DND-41 (cell line): ENCODE measurements around the gene NCS1.
"Not testable (repeated sequence)": the region's sequence is repeated elsewhere in the genome, so short reads cannot be mapped to it uniquely, and the experiment has no call there.

ENCODE experiments used
- ATAC-seq: fragments of 200-7000 bp; cut with Tn5 transposase; 3 replicates; pipeline ENCODE4 v1.9.1; 2021; ENCODE audit warnings: low read depth; ENCODE audit not compliant: insufficient read depth
- DNase-seq: peaks from one replicate; pipeline ENCODE4 v3.0.0-alpha.2; 2020
- H2AFZ ChIP-seq: 2 replicates; pipeline ENCODE4 v1.6.0; 2012; ENCODE audit warnings: low read depth, low read length
- H3K27ac ChIP-seq: 2 replicates; pipeline ENCODE4 v1.5.1; 2012; ENCODE audit warnings: low read length, inconsistent platforms
- H3K27me3 ChIP-seq: fragments of 200-600 bp; sonication (generic); 2 replicates; pipeline ENCODE4 v1.6.0; 2012; ENCODE audit warnings: low read length, mild to moderate bottlenecking, inconsistent platforms; ENCODE audit not compliant: insufficient read depth, poor library complexity
- H3K36me3 ChIP-seq: 2 replicates; pipeline ENCODE4 v1.5.1; 2012; ENCODE audit warnings: low read length, inconsistent platforms; ENCODE audit not compliant: insufficient read depth
- H3K4me1 ChIP-seq: 2 replicates; pipeline ENCODE4 v1.5.1; 2012; ENCODE audit warnings: mild to moderate bottlenecking, low read length; ENCODE audit not compliant: insufficient read depth
- H3K4me2 ChIP-seq: 2 replicates; pipeline ENCODE4 v1.6.0; 2012; ENCODE audit warnings: mild to moderate bottlenecking, moderate library complexity, low read length, inconsistent platforms; ENCODE audit not compliant: insufficient read depth
- H3K4me3 ChIP-seq, 2 experiments: fragments of 200-600 bp in 1 of 2; shearing (Covaris generic) in 1 of 2; 2 replicates each; pipeline ENCODE4 v1.5.1; 2012 to 2016; ENCODE audit warnings: inconsistent platforms in 2 of 2, low read length in 2 of 2, mild to moderate bottlenecking in 2 of 2, low read depth in 1 of 2, moderate library complexity in 1 of 2
- H3K79me2 ChIP-seq: 2 replicates; pipeline ENCODE4 v1.6.0; 2012; ENCODE audit warnings: low read length, inconsistent platforms; ENCODE audit not compliant: insufficient read depth
- H3K9ac ChIP-seq: 2 replicates; pipeline ENCODE4 v1.6.0; 2012; ENCODE audit warnings: low read depth, mild to moderate bottlenecking, inconsistent platforms, low read length, moderate library complexity
- H3K9me3 ChIP-seq: 2 replicates; pipeline ENCODE4 v1.5.1; 2012; ENCODE audit warnings: low read length, moderate library complexity, mild to moderate bottlenecking, inconsistent platforms; ENCODE audit not compliant: insufficient read depth, severe bottlenecking
- H4K20me1 ChIP-seq: 2 replicates; pipeline ENCODE4 v1.6.0; 2012; ENCODE audit warnings: low read length; ENCODE audit not compliant: insufficient read depth
- EZH2 ChIP-seq: IDR thresholded peaks from 3 replicates; pipeline ENCODE4 v1.6.1; 2012; ENCODE audit warnings: borderline replicate concordance, low read depth, mild to moderate bottlenecking, moderate library complexity, low read length, inconsistent platforms; ENCODE audit not compliant: severe bottlenecking
- TF ChIP-seq, protein P1 (sequence below): IDR thresholded peaks from 2 replicates; pipeline ENCODE4 v1.5.1; 2012; ENCODE audit warnings: borderline replicate concordance, low read length, moderate library complexity, mild to moderate bottlenecking; ENCODE audit not compliant: poor library complexity, severe bottlenecking; ENCODE audit errors: extremely low read depth

Gene NCS1

DNA sequence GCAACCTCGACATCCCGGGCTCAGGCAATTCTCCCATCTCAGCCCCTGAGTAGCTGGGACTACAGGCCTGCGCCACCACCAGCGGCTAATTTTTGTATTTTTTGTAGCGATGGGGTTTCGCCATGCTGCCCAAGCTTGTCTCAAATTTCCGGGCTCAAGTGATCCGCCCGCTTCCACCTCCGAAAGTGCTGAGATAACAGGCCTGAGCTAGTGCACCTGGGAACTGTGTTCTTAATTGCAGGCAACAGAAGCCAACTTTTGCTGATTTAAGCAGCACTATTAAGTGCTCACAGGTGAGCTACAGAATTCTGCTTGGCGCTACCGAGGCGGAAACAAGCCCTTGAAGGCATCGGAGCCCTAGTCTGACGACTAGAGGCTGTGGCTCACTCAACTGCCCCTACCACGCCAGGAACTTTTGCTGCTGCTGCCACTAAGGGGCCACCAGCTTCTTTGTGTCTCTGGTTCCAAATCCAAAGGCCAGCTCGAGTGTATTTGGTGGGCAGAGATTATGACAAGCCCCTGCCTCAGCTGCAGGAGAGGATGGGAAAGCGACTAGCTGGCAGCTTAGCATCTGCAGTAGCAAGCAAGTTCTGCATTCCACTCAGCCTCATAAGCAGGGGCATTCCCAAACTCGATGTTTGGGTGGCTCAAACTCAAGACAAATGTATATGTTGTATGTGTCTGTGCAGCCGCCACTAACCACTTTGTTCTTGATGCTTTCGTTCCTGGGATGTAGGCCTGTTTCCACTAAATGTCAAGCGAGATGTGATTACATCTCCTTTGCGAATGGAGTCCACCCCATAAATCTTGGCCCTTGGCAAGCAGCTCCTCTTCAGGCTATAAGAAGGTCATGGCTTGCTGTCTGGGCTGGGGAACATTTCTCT lies 82.8 kb downstream of the NCS1 start:
- TF ChIP-seq, protein P1, sequence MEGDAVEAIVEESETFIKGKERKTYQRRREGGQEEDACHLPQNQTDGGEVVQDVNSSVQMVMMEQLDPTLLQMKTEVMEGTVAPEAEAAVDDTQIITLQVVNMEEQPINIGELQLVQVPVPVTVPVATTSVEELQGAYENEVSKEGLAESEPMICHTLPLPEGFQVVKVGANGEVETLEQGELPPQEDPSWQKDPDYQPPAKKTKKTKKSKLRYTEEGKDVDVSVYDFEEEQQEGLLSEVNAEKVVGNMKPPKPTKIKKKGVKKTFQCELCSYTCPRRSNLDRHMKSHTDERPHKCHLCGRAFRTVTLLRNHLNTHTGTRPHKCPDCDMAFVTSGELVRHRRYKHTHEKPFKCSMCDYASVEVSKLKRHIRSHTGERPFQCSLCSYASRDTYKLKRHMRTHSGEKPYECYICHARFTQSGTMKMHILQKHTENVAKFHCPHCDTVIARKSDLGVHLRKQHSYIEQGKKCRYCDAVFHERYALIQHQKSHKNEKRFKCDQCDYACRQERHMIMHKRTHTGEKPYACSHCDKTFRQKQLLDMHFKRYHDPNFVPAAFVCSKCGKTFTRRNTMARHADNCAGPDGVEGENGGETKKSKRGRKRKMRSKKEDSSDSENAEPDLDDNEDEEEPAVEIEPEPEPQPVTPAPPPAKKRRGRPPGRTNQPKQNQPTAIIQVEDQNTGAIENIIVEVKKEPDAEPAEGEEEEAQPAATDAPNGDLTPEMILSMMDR, result no peak
- TF ChIP-seq EZH2, result no peak
- ATAC-seq (no peak), DNase-seq (no peak)
- no peak overlapping the region for H3K9ac ChIP-seq
- H2AFZ ChIP-seq, result no peak overlapping the region
- H3K4me2 ChIP-seq, result no peak overlapping the region
- H3K27ac ChIP-seq, result no peak overlapping the region
- no peaks in the 10 kb centered on the region for H3K36me3 ChIP-seq
- no peaks in the 10 kb centered on the region for H3K79me2 ChIP-seq
- H3K9me3 ChIP-seq, result no peaks in the 10 kb centered on the region
- no peaks in the 10 kb centered on the region for H4K20me1 ChIP-seq
- H3K4me1 ChIP-seq, result no peaks in the 10 kb centered on the region
- H3K27me3 ChIP-seq, result no peaks in the 10 kb centered on the region
- no peak overlapping the region for H3K4me3 ChIP-seq

DNA sequence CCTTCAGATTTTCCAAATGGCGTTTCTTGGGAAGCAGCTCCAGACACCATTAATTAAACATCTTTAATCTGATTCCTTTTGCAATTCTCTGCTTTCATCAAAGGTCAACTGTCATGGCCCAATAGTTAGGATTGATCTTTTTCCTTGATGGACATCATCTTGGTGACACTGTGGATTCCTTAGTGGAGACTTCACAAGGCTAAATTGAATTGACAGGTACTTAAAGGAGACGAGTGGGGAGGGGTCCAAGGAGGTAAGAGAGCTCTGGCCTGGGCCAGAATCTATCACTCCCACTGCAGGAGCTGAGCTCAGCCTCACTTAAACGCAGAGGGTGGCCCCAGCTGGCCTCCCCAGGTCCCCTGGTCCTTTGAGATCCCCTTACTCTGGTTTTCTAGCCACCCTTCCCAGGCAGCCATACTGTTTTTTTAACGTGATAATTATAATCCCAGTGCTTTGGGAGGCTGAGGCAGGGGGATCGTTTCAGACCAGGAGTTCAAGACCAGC lies 83.5 kb downstream of the NCS1 start:
- H3K36me3 ChIP-seq, result no peaks in the 10 kb centered on the region
- no peaks in the 10 kb centered on the region for H4K20me1 ChIP-seq
- no peak for ATAC-seq
- TF ChIP-seq, protein P1, result no peak
- no peak for TF ChIP-seq EZH2
- no peaks in the 10 kb centered on the region for H3K79me2 ChIP-seq
- H3K9ac ChIP-seq, result no peak overlapping the region
- no peak overlapping the region for H3K4me2 ChIP-seq
- H3K27ac ChIP-seq, result no peak overlapping the region
- H2AFZ ChIP-seq, result no peak overlapping the region
- no peaks in the 10 kb centered on the region for H3K9me3 ChIP-seq
- DNase-seq, result no peak
- H3K4me1 ChIP-seq, result no peaks in the 10 kb centered on the region
- H3K4me3 ChIP-seq, result no peak overlapping the region
- H3K27me3 ChIP-seq, result no peaks in the 10 kb centered on the region

DNA sequence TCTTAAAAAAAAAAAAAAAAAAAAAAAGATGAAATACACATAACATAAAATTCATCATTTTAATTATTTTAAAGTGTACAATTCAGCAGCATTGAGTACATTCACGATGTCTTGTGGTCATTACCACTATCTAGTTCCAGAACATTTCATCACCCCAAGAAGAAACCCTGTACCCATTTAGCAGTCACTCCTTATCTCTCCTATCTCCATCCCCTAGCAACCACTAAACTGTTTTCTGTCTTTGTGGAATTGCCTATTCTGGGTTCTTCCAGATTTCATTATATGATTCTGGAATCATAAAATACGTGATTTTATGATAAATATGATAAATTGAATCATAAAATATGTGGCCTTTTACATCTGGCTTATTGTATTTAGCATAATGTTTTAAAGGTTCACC lies 84.4 kb downstream of the NCS1 start:
- TF ChIP-seq, protein P1, result no peak
- no peak for TF ChIP-seq EZH2
- H3K4me2 ChIP-seq, result no peak overlapping the region
- no peak overlapping the region for H3K4me3 ChIP-seq
- H3K9ac ChIP-seq, result no peak overlapping the region
- no peak overlapping the region for H2AFZ ChIP-seq
- H3K9me3 ChIP-seq, result no peaks in the 10 kb centered on the region
- H3K27ac ChIP-seq, result no peak overlapping the region
- ATAC-seq (no peak), DNase-seq (no peak)
- H3K27me3 ChIP-seq, result no peaks in the 10 kb centered on the region
- H3K79me2 ChIP-seq, result no peaks in the 10 kb centered on the region
- no peaks in the 10 kb centered on the region for H4K20me1 ChIP-seq
- H3K4me1 ChIP-seq, result no peaks in the 10 kb centered on the region
- no peaks in the 10 kb centered on the region for H3K36me3 ChIP-seq

DNA sequence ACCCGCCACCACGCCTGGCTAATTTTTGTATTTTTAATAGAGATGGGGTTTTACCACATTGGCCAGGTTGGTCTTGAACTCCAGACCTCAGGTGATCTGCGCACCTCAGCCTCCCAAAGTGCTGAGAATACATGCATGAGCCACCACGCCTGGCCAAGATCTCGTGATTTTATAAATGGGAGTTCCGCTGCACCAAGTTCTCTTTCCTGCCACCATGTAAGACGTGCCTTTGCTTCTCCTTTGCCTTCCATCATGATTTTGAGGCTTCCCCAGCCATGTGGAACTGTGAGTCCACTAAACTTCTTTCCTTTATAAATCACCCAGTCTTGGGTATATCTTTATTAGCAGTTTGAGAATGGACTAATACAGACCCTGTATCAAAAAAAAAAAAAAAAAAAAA lies 85.9 kb downstream of the NCS1 start:
- H3K4me3 ChIP-seq, H2AFZ ChIP-seq, H3K4me2 ChIP-seq, H3K79me2 ChIP-seq, H3K27me3 ChIP-seq, H3K27ac ChIP-seq, H3K9me3 ChIP-seq, H4K20me1 ChIP-seq, H3K4me1 ChIP-seq, H3K9ac ChIP-seq, DNase-seq, ATAC-seq, H3K36me3 ChIP-seq: not testable (repeated sequence)
